ENCODE measurements around the gene RIPK1. TPM values are rescaled to one million over a fixed set of nuclear protein-coding genes. Genes with fewer than 3 reads are reported as not detected.

The RIPK1 gene
- total and polyA plus RNA-seq, 2 of the 8 experiments (the other 6 are each of a cell fraction or from before 2014, with no cell fraction given): 5.9 to 22.9 TPM

GRCh38 chr6:3019065-3019464 lies 49.2 kb upstream of the RIPK1 start (continued):
- TF ChIP-seq CHD7 (IDR thresholded peaks at IDR 0.05; ENCODE audit: insufficient replicate concordance, low read length): no peak
- no peak for TF ChIP-seq JUND (IDR thresholded peaks at IDR 0.05; ENCODE audit: low read length)
- TF ChIP-seq RXRA (IDR thresholded peaks at IDR 0.05; ENCODE audit: insufficient read depth, low read depth, low read length): no peak
- TF ChIP-seq RAD21 (IDR thresholded peaks at IDR 0.05 in 1 of 2, conservative IDR thresholded peaks at IDR 0.05 in 1 of 2; ENCODE audit: low read depth in 2 of 2, low read length in 2 of 2): no peak
- no peak for TF ChIP-seq TCF12 (IDR thresholded peaks at IDR 0.05; ENCODE audit: low read depth, low read length)
- TF ChIP-seq CBX5 (IDR thresholded peaks at IDR 0.05; ENCODE audit: low read depth, low read length): no peak
- no peak for TF ChIP-seq RBBP5 (IDR thresholded peaks at IDR 0.05; ENCODE audit: borderline replicate concordance, low read depth, low read length)
- no peak for TF ChIP-seq BRCA1 (IDR thresholded peaks at IDR 0.05; ENCODE audit: low read depth, low read length)
- TF ChIP-seq CEBPB (IDR thresholded peaks at IDR 0.05; ENCODE audit: low read depth, low read length): no peak
- TF ChIP-seq ATF3 (IDR thresholded peaks at IDR 0.05; ENCODE audit: insufficient read depth, low read depth, low read length): no peak
